GM19193 (cell line): ENCODE data around the gene ARFGAP1.
A peak's percentile ranks its signal among the peaks of the same experiment; 100 is the strongest.

Source experiments
- POLR2A ChIP-seq: IDR thresholded peaks from 4 replicates; pipeline ENCODE4 v1.6.1; 2011; ENCODE audit not compliant: insufficient read depth, insufficient read length; ENCODE audit errors: extremely low read depth

Gene ARFGAP1

DNA sequence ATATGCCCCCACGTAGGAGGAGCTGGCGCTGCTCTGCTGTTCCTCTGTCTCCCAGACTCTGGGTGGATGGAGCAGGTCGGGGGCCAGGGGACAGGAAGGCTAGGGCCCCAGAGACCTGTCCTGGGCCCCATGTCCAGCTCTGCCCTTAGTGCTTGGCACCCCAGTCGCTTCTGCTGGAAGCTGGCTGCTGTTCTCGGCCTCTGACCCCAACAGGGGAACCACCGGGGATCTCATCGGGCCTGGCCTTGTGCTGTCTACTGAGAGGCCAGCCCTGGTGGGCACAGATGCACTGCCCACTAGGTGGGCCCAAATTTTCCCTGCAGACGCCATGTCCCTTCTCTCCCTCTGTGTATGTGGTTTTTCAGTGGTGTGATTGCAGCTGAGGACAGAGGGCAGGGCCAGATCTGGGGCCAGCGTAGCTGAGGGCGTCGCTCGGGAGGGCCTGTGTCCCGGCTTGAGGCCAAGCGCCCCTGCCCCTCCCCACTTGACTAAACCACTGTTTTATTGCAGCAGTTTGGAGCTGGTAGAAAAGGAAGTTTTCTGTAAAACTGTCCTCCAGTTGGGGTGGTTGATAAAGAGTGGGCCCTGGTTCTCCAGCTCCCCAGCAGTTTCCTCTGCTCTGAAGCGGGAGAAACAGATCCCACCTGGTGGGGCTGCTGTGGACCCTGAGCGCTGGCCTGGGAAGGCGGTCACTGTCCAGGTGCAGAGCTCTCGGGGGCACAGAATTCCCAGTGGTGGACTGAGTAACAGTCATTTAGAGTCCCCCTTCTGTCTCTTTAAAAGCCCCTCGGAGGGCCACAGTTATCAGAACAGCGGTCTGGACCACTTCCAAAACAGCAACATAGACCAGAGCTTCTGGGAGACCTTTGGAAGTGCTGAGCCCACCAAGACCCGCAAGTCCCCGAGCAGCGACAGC is 14.4 kb downstream of the ARFGAP1 start:
- TF ChIP-seq POLR2A, result no peak

DNA sequence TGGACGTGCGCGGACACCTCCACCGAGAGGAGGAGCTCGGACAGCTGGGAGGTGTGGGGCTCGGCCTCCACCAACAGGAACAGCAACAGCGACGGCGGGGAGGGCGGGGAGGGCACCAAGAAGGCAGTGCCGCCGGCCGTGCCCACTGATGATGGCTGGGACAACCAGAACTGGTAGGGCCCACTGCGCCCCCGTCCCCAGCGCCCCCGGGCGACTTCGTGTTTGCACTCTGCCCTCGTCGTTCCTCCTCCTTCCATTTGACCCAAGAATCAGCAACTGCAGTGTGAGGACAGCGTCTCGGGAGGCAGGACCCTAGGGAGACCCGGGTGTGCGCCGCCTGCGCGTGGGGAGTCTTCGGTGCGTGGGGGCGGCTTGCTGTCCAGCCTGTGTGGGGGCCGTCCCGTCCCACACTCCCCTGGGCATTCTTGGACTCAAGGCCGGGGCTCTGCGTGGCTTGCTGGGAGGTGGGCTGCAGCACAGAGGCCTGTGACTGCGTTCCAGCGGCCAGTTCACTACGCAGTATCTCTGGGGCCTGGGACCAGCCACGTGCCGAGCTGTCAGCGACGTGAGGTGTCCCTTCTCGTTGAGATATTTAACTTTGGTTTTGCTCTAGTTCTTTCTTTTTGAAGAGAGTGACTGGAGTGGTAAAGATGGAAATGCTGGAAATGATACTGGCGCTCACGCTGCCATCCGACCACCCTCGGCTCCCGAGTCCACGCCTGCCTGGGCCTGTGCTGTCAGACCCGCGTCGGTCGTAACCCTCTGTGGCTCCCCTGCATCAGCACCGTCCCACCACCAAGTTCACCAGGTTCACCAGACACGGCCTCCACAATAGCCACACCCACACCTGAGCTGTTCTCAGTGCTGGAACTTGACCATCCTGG is 15.3 kb downstream of the ARFGAP1 start:
- TF ChIP-seq POLR2A, result no peak

DNA sequence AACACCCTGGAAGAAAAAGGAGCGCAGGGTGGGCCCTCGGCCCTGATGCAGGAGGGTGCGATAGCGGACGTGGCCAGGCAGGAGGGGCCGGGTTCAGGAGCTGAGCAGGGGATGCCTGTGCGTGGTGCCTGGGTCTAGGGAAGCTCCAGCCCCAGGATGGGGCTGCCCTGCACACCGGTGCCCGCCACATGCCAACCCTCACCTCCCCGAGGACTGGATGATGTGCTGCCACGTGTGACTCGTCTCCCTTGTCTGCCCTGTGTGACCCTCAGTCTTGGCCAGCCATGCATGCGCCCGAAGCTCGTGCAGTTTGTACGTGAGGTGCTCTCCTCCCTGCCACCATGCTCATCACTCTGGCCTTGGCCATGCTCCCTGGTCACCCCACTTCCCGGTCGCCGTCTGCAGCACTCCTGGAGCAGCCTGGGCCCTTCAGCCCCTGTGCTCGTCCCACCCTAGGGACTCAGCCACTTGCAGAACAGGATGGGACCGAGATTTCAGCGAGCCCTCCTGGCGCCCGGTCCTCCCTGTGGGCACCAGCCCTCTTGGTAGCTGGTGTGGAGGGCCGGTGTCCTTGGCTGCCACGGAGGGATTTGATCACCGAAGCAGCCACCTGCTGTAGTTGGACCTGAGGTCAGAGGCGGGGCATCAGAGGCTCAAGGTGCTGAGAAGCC is 16.1 kb downstream of the ARFGAP1 start:
- TF ChIP-seq POLR2A, result no peak

DNA sequence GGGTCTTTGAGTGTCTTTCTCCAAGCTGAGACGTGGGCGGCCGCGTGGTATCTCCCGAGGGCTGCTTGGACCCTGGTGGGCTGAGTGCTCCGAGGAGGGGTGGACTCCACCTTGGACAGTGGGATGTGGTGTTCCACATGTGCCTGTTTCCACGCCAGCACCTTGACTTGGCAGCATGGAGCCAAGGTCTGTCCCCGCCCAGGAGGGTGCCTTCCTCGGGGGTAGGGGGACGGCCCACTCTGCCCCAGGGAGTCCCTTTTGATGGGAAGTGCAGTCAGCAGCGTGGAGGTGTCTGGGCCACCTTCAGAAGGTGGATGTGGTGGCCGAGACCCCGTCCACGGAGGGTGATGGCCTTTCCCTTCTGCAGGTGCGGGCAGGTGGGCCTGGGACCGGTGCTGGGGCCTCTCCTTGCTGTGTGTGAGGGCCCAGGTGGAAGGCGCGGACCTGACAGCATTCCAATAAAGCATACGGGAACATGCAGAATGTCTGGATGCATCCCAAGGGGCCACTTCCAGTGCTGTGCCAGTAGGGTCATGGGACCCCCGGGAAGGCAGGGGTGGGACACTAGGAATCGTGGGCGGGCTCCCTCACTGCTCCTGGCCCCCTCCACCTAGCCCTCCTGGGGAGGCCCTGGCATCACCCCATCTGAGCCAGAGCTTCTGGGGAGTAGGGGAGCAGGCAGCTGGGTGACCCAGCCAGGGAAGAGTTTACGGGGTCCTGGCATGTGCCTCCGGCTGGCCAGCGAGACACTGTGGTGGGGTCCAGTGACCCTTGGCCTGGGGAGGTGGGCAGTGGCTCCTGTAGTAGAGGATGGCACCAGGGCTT is 16.9 kb downstream of the ARFGAP1 start:
- no peak for TF ChIP-seq POLR2A

DNA sequence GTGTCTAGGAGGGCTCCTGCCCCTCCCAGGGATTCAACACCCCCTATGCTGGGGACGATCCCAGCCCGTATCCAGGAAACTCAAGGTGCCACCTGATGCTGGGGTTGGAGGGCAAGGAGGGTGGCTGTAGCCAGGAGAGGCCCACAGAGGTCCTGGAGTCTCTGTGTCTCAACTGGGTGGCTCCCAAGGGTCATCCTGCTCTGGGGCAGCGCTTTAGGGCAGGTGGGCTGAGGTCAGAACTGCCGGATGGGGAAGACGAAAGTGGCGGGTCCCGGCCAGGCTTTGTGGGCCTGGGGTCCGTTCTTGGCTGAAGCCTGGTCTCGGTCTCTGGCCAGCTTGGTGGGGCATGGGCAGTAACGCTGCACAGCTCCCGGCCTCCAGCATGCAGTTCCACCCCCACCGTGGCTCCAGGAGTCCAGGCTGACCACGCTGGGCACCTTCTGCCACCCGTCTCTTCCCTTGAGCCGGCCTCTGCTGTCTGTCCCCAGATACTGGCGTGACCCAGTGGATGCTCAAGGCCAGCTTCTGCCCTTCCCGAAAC is 17.6 kb downstream of the ARFGAP1 start:
- TF ChIP-seq POLR2A, result peak; percentile 23

DNA sequence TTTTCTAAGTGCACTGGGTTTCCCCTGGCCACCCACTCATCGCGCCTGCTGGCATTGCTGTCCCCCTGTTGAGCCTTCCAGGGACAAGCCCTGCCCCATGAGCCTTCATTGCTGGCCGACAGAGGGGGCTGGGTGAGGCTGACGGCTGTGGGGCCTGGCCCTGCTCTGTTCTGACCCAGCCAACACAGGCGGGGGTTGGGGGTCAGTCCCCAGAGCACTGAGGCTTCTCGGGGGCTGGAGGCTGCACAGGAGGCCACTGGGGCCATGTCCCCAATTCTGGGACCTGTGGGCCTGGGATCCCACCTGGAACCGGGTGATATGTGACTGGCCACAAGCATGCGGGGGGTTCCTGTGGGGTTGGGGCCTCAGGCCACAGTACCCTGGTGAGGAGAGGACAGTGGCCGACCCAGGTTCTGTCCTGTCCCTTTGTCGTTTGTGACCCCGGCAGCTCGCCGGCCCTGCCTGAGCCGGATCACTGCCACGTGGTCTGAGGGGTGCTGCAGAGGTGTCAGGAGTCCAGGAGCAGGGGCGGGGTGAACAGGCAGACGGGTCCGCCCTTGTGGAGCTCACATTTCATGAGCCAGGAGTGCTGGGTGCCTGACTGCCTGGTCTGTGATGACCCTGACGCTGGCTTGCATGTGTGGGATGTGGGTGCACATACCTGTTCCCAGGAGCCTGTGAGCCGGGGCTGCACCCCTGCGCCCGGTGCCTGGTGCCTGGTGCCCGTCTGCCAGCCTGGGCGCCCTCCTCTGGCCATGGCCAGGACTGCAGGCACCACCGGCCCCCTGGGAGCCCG is 18.3 kb downstream of the ARFGAP1 start:
- no peak for TF ChIP-seq POLR2A

DNA sequence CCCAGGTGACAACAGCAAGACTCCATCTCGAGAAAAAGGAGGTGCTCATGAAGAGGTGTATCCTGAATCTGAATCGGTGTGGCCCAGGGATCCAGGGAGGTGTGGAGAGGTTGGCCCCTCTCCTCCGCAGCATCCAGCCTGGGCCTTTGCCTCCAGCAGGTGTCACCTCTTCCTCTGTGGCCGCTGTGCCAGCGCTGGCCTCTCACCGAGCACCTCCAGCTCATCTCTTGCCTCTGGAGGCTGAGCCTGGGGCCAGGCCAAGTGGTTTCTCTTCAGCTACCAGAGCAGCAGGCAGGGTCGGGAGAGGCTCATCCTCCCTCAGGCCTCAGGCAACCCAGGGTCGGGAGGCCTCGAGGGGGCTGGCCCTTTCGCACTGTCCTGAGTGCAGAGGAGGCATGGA is 19.2 kb downstream of the ARFGAP1 start:
- TF ChIP-seq POLR2A, result no peak

DNA sequence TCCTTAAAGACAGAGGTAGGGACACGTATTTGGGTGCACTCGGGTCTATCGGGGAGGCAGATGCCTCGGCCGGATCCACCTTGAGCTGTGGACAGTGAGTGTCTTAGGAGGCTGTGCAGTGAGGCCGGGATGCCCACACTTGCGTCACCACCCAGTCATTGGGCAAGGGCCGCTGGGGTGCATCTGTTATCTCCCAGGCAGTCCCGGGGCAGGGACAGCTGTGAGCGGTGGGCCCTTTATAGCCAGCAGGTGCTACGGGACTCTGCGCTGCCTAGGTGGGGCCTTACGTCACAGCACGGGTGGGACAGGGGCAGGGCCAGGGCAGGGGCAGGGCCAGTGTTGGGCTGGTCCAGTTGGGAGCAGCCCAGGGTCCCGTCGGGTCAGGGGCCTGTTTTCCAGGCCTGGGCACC is 19.7 kb downstream of the ARFGAP1 start:
- no peak for TF ChIP-seq POLR2A

DNA sequence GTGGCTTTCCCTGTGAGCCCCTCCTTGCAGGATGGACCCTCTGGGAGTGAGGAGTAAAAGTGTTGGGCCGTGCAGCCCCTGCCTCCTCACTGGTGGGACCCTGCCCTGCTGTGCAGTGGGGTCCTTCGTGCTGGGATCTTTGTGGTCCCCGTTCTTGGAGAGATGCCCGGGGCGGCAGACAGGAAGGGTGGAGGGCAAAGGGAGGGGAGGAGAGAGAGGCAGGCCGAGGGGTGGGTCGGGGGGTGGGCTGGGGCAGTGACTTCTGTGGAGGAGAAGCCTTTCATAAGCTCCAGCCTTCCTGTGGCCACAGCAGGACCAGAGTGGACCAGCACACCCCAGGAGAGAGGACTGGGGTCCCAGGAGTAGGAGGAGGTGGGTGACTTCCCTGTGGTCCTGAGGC is 20.3 kb downstream of the ARFGAP1 start, which contains the start of gene COL20A1:
Gene COL20A1, plus strand, starts transcription at position 283 of the 400 bp plus-strand sequence. CDS start 1,922 bp downstream, outside the sequence.
- no peak for TF ChIP-seq POLR2A

DNA sequence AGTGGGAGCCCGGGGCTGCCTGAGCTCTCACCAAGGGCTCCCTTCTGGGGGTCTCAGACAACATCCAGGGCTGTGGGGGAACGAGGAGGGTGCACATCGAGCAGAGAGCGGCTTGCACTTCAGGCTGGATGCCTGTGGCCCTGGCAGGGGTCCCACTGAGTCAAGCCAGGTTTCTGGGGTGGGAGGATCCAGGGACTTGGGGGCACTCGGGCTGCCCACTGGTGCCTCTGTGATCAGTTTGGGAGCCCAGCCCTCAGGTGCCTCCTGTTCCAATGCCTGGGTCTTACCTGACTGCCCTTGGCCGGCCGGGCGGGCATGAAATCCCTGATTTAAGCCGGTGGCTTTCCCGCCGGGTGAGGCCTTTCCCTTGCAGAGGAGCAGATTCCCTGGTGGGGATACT is 20.8 kb downstream of the ARFGAP1 start:
- no peak for TF ChIP-seq POLR2A

DNA sequence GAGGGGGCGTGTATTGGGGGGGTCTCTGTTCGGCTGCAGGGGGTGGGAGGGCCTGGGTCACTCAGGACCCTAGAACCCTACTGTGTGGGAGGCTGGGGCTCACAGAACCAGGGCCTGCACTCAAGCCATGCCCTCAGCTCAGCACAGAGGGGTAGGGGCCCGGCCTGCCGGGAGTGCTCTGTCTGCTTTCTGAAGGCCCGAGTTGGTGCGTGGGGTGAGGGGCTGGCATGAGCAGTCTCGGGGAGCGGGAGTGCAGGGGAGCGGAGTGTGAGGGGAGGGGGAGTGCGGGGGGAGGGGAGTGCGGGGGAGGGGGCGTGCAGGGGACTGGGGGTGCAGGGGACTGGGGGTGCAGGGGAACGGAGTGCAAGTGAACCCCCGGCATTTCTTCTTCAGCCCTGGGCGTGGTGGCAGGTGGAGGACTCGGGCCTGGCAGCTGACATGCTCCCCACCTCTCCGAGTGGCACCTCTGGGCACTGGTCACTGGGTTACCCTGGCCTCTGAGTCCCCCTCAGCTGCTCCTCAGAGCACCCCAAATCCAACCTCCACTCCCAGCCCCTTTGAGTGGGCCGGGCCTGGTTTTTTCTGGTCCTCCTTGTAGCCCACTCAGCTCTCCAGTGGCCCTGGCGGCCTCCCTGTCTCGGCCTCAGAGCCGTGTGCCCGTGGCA is 21.4 kb downstream of the ARFGAP1 start:
- TF ChIP-seq POLR2A, result no peak

DNA sequence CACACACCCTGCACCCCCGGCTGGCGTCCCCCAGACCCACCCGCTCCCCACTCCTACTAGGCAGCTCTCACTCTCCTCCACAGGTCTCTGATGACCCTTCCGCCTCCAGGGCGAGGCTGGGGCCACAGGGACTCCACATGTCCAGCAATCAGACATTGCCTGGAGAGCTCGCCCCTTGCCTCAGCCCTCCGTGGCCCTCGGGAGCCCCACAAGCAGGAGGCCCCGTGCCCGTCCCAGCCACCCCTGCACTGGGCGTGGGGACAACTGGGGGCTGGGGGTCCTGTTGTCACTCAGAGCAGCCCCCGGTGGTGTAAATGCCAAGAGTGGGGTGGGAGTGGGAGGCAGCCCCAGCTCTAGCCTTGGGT is 21.9 kb downstream of the ARFGAP1 start:
- no peak for TF ChIP-seq POLR2A

DNA sequence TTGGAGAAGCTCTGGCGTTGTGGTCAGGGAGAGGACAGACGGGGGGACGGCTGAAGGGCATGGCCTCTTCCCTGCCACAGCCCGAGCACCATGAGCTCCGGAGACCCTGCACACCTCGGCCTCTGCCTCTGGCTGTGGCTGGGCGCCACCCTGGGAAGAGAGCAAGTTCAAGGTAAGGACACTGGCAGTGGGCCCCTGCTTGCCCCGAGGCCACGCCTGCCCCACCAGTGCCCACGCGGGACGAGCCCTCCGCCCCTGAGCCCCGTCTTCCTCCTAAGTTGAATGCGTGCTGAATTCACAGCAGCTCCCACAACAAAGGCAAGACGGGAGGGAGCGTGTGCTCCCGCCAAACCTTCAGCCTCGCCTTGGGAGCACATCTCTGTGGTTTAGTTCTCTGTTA is 22.4 kb downstream of the ARFGAP1 start:
- TF ChIP-seq POLR2A, result no peak

DNA sequence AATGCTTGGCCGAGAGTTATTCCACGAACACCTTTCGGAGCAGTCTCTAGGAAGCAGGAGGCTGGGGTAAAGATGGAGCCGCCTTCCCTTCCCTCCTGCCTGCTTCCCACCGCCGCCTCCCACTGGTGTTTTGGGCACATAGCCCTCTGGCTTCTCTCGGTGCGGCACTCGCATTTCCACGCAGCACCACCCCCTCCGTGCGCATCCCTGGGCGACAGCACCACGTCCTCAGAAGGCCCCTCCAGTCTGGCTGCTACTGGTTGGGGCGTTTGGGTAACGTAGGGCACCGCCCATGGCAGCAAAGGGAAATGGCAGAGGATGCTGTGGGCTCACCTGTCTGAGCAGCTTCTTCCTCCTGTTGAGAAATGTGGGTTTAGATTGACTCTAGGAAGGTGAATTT is 22.8 kb downstream of the ARFGAP1 start:
- TF ChIP-seq POLR2A, result no peak
